Stomach (tissue), 4 donors: ENCODE results near the gene TMEM37.

Experiments
- CTCF ChIP-seq, 7 experiments: fragments of 450-650 bp in 4 of 7; fragments of 200-600 bp in 3 of 7; sonication (generic) in 3 of 7; IDR thresholded peaks; one replicate each; pipeline ENCODE4 v1.5.1; 2016 to 2019; ENCODE audit warnings: antibody characterized with exemption in 7 of 7, control low read depth in 2 of 7, mild to moderate bottlenecking in 1 of 7
- POLR2AphosphoS5 ChIP-seq, 3 donors: sonication (generic); formaldehyde crosslinking; IDR thresholded peaks; one replicate each; pipeline ENCODE4 v1.6.1; 2016; ENCODE audit warnings: antibody characterized with exemption in 3 of 3

- TF ChIP-seq POLR2AphosphoS5 (IDR thresholded peaks at IDR 0.05) (no peak), CTCF (IDR thresholded peaks at IDR 0.05) (no peak)
Observed at GRCh38 chr2:119427756-119428155, 3.9 kb upstream of the TMEM37 start.
